ENCODE results near the gene FERMT3.

DNA sequence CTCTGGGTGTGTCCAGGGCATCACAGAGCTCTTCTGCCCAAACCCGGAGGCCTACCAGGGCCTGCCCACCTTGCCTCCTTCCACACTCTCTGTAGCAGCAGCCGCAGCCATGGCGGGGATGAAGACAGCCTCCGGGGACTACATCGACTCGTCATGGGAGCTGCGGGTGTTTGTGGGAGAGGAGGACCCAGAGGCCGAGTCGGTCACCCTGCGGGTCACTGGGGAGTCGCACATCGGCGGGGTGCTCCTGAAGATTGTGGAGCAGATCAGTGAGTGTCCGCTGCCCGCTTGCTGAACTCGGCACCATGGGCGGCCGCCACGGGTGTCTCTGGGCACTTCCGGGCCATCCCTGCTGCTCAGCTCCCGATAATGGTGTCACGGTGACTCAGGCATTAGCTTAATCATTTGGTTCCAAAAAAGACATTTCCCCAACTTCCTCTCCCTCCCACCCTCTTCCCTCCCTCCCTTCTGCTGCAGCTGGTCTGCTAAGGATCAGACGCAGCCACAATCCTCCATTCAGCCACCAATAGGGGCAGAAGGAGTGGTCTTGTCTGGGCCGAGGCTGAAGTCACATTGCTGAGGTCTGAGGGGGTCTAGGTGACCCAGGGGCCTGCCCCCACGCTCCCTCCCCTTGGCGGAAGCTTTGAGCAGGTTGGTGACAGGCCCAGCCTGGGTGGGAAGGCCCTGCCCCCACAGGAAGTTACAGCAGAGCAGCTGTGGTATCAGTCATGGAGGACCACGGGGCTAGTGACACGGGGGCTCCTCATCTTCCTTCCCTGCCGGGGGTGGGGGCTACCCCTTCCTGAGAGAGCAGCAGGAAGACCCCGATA lies 950 bp downstream of the FERMT3 start:
- TF ChIP-seq ZNF274 (IDR thresholded peaks at IDR 0.05; ENCODE audit: low read depth, low read length) (no peak), YY1 (IDR thresholded peaks at IDR 0.05; ENCODE audit: insufficient read depth, insufficient read length) (no peak), SUZ12 (IDR thresholded peaks at IDR 0.05; ENCODE audit: extremely low read depth, insufficient read depth, insufficient read length) (no peak)
